Neural cell (in vitro differentiated cells): Measurements from ENCODE around the gene TAX1BP3.

ENCODE experiments used
- CTCF ChIP-seq: fragments of 450-650 bp; IDR thresholded peaks from 2 replicates; pipeline ENCODE4 v1.5.1; 2014; ENCODE audit warnings: antibody characterized with exemption, mild to moderate bottlenecking, moderate library complexity; ENCODE audit not compliant: poor library complexity, severe bottlenecking
- EZH2 ChIP-seq: fragments of 200-600, 300-800 bp; shearing (Covaris generic), sonication (generic); IDR thresholded peaks from 2 replicates; pipeline ENCODE4 v1.6.1; 2014; ENCODE audit warnings: antibody characterized with exemption, low read length, borderline replicate concordance, mild to moderate bottlenecking; ENCODE audit not compliant: insufficient read depth, poor library complexity, severe bottlenecking
- MXI1 ChIP-seq: fragments of 450-650 bp; conservative IDR thresholded peaks from 2 replicates; pipeline ENCODE4 v1.6.1; 2014; ENCODE audit warnings: antibody characterized with exemption, mild to moderate bottlenecking; ENCODE audit not compliant: poor library complexity, severe bottlenecking
- POLR2AphosphoS5 ChIP-seq: IDR thresholded peaks from 2 replicates; pipeline ENCODE4 v1.6.1; 2012
- REST ChIP-seq: IDR thresholded peaks from 2 replicates; pipeline ENCODE4 v1.6.1; 2012; ENCODE audit warnings: borderline replicate concordance
- SMC3 ChIP-seq: fragments of 450-650 bp; conservative IDR thresholded peaks from 2 replicates; pipeline ENCODE4 v1.6.1; 2014; ENCODE audit warnings: antibody characterized with exemption, mild to moderate bottlenecking, moderate library complexity; ENCODE audit not compliant: poor library complexity
- TAF1 ChIP-seq: IDR thresholded peaks from 2 replicates; pipeline ENCODE4 v1.6.1; 2012; ENCODE audit warnings: low read depth

- TF ChIP-seq POLR2AphosphoS5 (no peak), EZH2 (no peak), CTCF (no peak), MXI1 (no peak), TAF1 (no peak), REST (no peak), SMC3 (no peak)
Measured at GRCh38 chr17:3712811-3713463, 44.6 kb upstream of the TAX1BP3 start.
